MM.1S (cell line): ENCODE results near the gene PMIS2.

Source experiments
- DNase-seq: peaks from one replicate; pipeline ENCODE4 v3.0.0-alpha.2; 2015
- H2AFZ ChIP-seq: fragments of 300-600 bp; sonication (generic); 2 replicates; pipeline ENCODE4 v1.6.0; 2016; ENCODE audit warnings: antibody characterized with exemption, low read length
- H3F3A ChIP-seq: fragments of 300-600 bp; sonication (generic); 2 replicates; pipeline ENCODE4 v1.6.1; 2016; ENCODE audit warnings: mild to moderate bottlenecking, antibody characterized with exemption, low read length, moderate library complexity, mixed read lengths; ENCODE audit not compliant: insufficient read depth
- H3K27ac ChIP-seq: fragments of 300-600 bp; sonication (generic); 2 replicates; pipeline ENCODE4 v1.5.1; 2016; ENCODE audit warnings: mild to moderate bottlenecking, low read length
- H3K27me3 ChIP-seq: fragments of 300-600 bp; sonication (generic); replicated peaks from 2 replicates; pipeline ENCODE4 v1.6.0; 2016; ENCODE audit warnings: low read length; ENCODE audit not compliant: insufficient read depth
- H3K36me3 ChIP-seq: fragments of 300-600 bp; sonication (generic); replicated peaks from 2 replicates; pipeline ENCODE4 v1.6.1; 2016; ENCODE audit warnings: mild to moderate bottlenecking, low read length, mixed read lengths; ENCODE audit not compliant: insufficient read depth
- H3K4me1 ChIP-seq: fragments of 300-600 bp; sonication (generic); 2 replicates; pipeline ENCODE4 v1.6.1; 2016; ENCODE audit warnings: low read length, mixed read lengths
- H3K4me2 ChIP-seq: fragments of 300-600 bp; sonication (generic); 2 replicates; pipeline ENCODE4 v1.6.0; 2016; ENCODE audit warnings: low read depth, low read length
- H3K4me3 ChIP-seq: fragments of 300-600 bp; sonication (generic); 2 replicates; pipeline ENCODE4 v1.5.1; 2016; ENCODE audit warnings: low read length, mixed read lengths
- H3K79me2 ChIP-seq: fragments of 300-600 bp; sonication (generic); 2 replicates; pipeline ENCODE4 v1.6.1; 2016; ENCODE audit warnings: mixed run types, low read length, mixed read lengths
- H3K9ac ChIP-seq: fragments of 300-600 bp; sonication (generic); 2 replicates; pipeline ENCODE4 v1.6.1; 2016; ENCODE audit warnings: low read length, mixed read lengths
- H3K9me2 ChIP-seq: fragments of 300-600 bp; sonication (generic); replicated peaks from 2 replicates; pipeline ENCODE4 v1.6.1; 2016; ENCODE audit warnings: mild to moderate bottlenecking, low read length, mixed read lengths; ENCODE audit not compliant: insufficient read depth
- H3K9me3 ChIP-seq: fragments of 300-600 bp; sonication (generic); replicated peaks from 2 replicates; pipeline ENCODE4 v1.6.1; 2016; ENCODE audit warnings: mild to moderate bottlenecking, low read length, mixed read lengths; ENCODE audit not compliant: insufficient read depth
- H4K20me1 ChIP-seq: fragments of 300-600 bp; sonication (generic); 2 replicates; pipeline ENCODE4 v1.6.1; 2016; ENCODE audit warnings: mild to moderate bottlenecking, low read length, moderate library complexity, mixed read lengths; ENCODE audit not compliant: insufficient read depth
- EZH2 ChIP-seq: fragments of 300-600 bp; sonication (generic); optimal IDR thresholded peaks from 2 replicates; pipeline ENCODE3; 2017; ENCODE audit warnings: low read depth, mild to moderate bottlenecking, antibody characterized with exemption, low read length, mixed read lengths
- EZH2phosphoT487 ChIP-seq: fragments of 300-600 bp; sonication (generic); IDR thresholded peaks from 2 replicates; pipeline ENCODE4 v1.6.1; 2018; ENCODE audit warnings: antibody characterized with exemption, low read length
- TF ChIP-seq, protein P1 (sequence below): fragments of 300-600 bp; sonication (generic); IDR thresholded peaks from 2 replicates; pipeline ENCODE4 v1.5.1; 2016; ENCODE audit warnings: antibody characterized with exemption, low read length, mixed read lengths

PMIS2 gene

DNA sequence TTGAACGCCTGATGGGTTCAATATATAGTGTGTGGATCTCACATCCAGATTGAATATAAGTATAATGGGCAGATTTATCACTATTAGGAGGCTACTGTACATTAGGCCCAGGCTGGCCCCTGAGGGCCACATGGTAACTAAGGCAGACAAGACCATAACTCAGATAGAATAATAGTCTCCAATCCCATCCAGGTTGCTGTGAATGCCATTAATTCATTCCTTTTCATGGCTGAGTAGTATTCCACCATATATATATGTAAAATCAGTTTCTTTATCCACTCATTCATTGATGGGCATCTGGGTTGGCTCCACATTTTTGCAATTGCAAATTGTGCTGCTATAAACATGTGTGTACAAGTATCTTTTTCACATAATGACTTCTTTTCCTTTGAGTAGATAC lies 8.1 kb upstream of the PMIS2 start:
- H3K36me3 ChIP-seq: no peaks in the 10 kb centered on the region
- no peak overlapping the region for H3K4me3 ChIP-seq
- no peak overlapping the region for H3K4me2 ChIP-seq
- no peaks in the 10 kb centered on the region for H3K79me2 ChIP-seq
- TF ChIP-seq, protein P1, sequence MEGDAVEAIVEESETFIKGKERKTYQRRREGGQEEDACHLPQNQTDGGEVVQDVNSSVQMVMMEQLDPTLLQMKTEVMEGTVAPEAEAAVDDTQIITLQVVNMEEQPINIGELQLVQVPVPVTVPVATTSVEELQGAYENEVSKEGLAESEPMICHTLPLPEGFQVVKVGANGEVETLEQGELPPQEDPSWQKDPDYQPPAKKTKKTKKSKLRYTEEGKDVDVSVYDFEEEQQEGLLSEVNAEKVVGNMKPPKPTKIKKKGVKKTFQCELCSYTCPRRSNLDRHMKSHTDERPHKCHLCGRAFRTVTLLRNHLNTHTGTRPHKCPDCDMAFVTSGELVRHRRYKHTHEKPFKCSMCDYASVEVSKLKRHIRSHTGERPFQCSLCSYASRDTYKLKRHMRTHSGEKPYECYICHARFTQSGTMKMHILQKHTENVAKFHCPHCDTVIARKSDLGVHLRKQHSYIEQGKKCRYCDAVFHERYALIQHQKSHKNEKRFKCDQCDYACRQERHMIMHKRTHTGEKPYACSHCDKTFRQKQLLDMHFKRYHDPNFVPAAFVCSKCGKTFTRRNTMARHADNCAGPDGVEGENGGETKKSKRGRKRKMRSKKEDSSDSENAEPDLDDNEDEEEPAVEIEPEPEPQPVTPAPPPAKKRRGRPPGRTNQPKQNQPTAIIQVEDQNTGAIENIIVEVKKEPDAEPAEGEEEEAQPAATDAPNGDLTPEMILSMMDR: no peak
- no peak for TF ChIP-seq EZH2
- TF ChIP-seq EZH2phosphoT487: no peak
- no peak for DNase-seq
- H4K20me1 ChIP-seq: no peaks in the 10 kb centered on the region
- H3K27ac ChIP-seq: no peak overlapping the region
- H3K9ac ChIP-seq: no peak overlapping the region
- no peaks in the 10 kb centered on the region for H3K9me2 ChIP-seq
- peaks cover 9% of the 10 kb centered on the region for H3K4me1 ChIP-seq
- no peak overlapping the region for H2AFZ ChIP-seq
- no peaks in the 10 kb centered on the region for H3K9me3 ChIP-seq
- H3F3A ChIP-seq: no peaks in the 10 kb centered on the region
- peaks cover 61% of the 10 kb centered on the region for H3K27me3 ChIP-seq

DNA sequence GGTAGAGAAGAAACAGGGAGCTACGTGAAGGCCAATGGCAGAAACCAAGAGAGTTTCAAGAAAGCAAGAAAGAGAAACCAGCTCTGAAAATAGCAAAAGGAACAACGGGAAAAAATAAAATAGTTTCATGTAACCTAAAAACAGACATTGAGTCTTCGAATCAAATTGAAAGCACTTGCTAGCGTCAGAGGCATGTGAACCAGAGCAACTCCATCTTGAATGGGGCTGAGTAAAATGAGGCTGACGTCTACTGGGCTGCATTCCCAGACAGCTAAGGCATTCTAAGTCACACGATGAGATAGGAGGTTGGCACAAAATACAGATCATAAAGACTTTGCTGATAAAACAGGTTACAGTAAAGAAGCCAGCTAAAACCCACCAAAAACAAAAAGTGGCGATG lies 7.3 kb upstream of the PMIS2 start:
- Histone ChIP-seq H3K79me2 (no peaks in the 10 kb centered on the region), H3K9ac (no peak overlapping the region), H3K9me3 (no peaks in the 10 kb centered on the region), H3F3A (no peaks in the 10 kb centered on the region), H2AFZ (peak overlapping the region; percentile 11; the same call in 1 of the 2 replicates), H3K27me3 (peaks cover 62% of the 10 kb centered on the region), H4K20me1 (no peaks in the 10 kb centered on the region), H3K4me3 (no peak overlapping the region), H3K27ac (no peak overlapping the region), H3K9me2 (no peaks in the 10 kb centered on the region), H3K4me1 (peaks cover 9% of the 10 kb centered on the region), H3K4me2 (peak overlapping the region; percentile 42), H3K36me3 (no peaks in the 10 kb centered on the region)
- DNase-seq: no peak
- TF ChIP-seq EZH2: no peak
- no peak for TF ChIP-seq EZH2phosphoT487
- TF ChIP-seq, protein P1: no peak

DNA sequence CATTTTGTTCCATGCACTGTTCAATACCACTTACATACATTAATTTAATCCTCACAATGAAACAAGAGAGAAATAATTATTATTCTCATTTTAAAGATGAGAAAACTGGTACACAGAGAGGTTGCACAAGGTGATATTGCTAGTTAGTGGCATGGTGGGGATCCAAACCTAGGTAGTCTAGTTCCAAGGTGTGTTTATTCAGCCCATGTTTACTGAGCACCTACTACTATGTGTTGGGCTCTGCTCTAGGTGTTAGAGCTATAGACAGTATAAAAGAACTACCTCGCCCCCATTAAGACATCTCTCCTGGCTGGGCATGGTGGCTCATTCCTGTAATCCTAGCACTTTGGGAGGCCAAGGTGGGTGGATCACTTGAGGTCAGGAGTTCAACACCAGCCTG lies 3.2 kb upstream of the PMIS2 start:
- Histone ChIP-seq H3K27ac (no peak overlapping the region), H3F3A (no peaks in the 10 kb centered on the region), H3K4me1 (peaks cover 9% of the 10 kb centered on the region), H4K20me1 (no peaks in the 10 kb centered on the region), H2AFZ (no peak overlapping the region), H3K79me2 (no peaks in the 10 kb centered on the region), H3K9ac (no peak overlapping the region), H3K4me3 (no peak overlapping the region), H3K36me3 (no peaks in the 10 kb centered on the region), H3K27me3 (peaks cover 64% of the 10 kb centered on the region), H3K9me2 (no peaks in the 10 kb centered on the region), H3K9me3 (no peaks in the 10 kb centered on the region), H3K4me2 (no peak overlapping the region)
- DNase-seq: no peak
- TF ChIP-seq EZH2 (no peak), EZH2phosphoT487 (no peak)
- TF ChIP-seq, protein P1: no peak
